ENCODE measurements around the gene SH3BP1. TPM values are rescaled to one million over a fixed set of nuclear protein-coding genes. Genes with fewer than 3 reads are reported as not detected.

The SH3BP1 gene
- total RNA-seq, 1 experiment from 2014 or later = 39.4 TPM

GRCh38 chr22:37659066-37659896 lies 19.8 kb downstream of the SH3BP1 start:
- ATAC-seq (no peak), DNase-seq (ENCODE audit: low spot score) (no peak)
- ChIA-PET POLR2A (interaction anchor here (0.6 to 1.9 kb wide), 6 partner anchors 8 to 51 kb away, joined by 3 to 8 read pairs (median 6); partner anchors contain the start of genes GGA1 and NOL12), CTCF (interaction anchor here (0.6 to 12.1 kb wide), 16 partner anchors 8 to 158 kb away, joined by 3 to 161 read pairs (median 8); partner anchors contain the start of genes GGA1, NOL12 and SH3BP1)
- Mint-ChIP-seq H3K27me3 (ENCODE audit: low read depth) (no peaks in the 10 kb centered on the region), H3K4me1 (peaks cover 29% of the 10 kb centered on the region), H3K36me3 (peaks cover 3% of the 10 kb centered on the region; the same call in 1 of the 2 replicates), H3K4me3 (peak overlapping the region; percentile 77), H3K9me3 (no peaks in the 10 kb centered on the region), H3K27ac (no peak overlapping the region)
- TF ChIP-seq FOXJ3 (CRISPR knock-in tag; IDR thresholded peaks at IDR 0.05; ENCODE audit: borderline replicate concordance) (no peak), GABPB1 (CRISPR knock-in tag; IDR thresholded peaks at IDR 0.05) (peak; percentile 63), ZNF121 (CRISPR knock-in tag; IDR thresholded peaks at IDR 0.05) (0 out of 2 replicates have a peak, but pooled peaks have one; percentile 6), PRDM15 (CRISPR knock-in tag; IDR thresholded peaks at IDR 0.05) (no peak)

GRCh38 chr22:37659897-37660708 lies 20.6 kb downstream of the SH3BP1 start:
- H3K36me3 Mint-ChIP-seq = peaks cover 3% of the 10 kb centered on the region; the same call in 1 of the 2 replicates
- POLR2A ChIA-PET = no interaction called here
- TF ChIP-seq MLX (CRISPR knock-in tag; IDR thresholded peaks at IDR 0.05) (no peak), AR (CRISPR knock-in tag; IDR thresholded peaks at IDR 0.05) (no peak), MAX (CRISPR knock-in tag; IDR thresholded peaks at IDR 0.05) (no peak), E2F4 (CRISPR knock-in tag; IDR thresholded peaks at IDR 0.05; ENCODE audit: borderline replicate concordance, low read depth) (no peak)
- H3K4me1 Mint-ChIP-seq = peaks cover 29% of the 10 kb centered on the region
- H3K27ac Mint-ChIP-seq = no peak overlapping the region
- H3K27me3 Mint-ChIP-seq (ENCODE audit: low read depth) = no peaks in the 10 kb centered on the region
- CTCF ChIA-PET = interaction anchor here (0.6 to 12.1 kb wide), 8 partner anchors 11 to 52 kb away, joined by 3 to 161 read pairs (median 4); partner anchors contain the start of genes GGA1, SH3BP1 and TRIOBP
- no peaks in the 10 kb centered on the region for H3K9me3 Mint-ChIP-seq
- DNase-seq (ENCODE audit: low spot score) = no peak
- ATAC-seq = no peak
- H3K4me3 Mint-ChIP-seq = peak overlapping the region; percentile 77

- DNase-seq (ENCODE audit: low spot score) (no peak), ATAC-seq (no peak)
- H3K4me1 Mint-ChIP-seq = peaks cover 29% of the 10 kb centered on the region
- H3K27ac Mint-ChIP-seq = no peak overlapping the region
- H3K4me3 Mint-ChIP-seq = peak overlapping the region; percentile 77; the same call in 1 of the 2 replicates
- H3K27me3 Mint-ChIP-seq (ENCODE audit: low read depth) = no peaks in the 10 kb centered on the region
- no peaks in the 10 kb centered on the region for H3K9me3 Mint-ChIP-seq
- H3K36me3 Mint-ChIP-seq = peaks cover 6% of the 10 kb centered on the region; the same call in 1 of the 2 replicates
- POLR2A ChIA-PET = no interaction called here
- CTCF ChIA-PET = interaction anchor here (0.7 to 12.1 kb wide), 7 partner anchors 12 to 52 kb away, joined by 3 to 161 read pairs (median 4); partner anchors contain the start of genes GGA1, SH3BP1 and TRIOBP
- TF ChIP-seq ZNF423 (CRISPR knock-in tag; IDR thresholded peaks at IDR 0.05) = no peak
- TF ChIP-seq ZNF281 (CRISPR knock-in tag; IDR thresholded peaks at IDR 0.05) = no peak
- no peak for TF ChIP-seq ZNF671 (CRISPR knock-in tag; IDR thresholded peaks at IDR 0.05)
- TF ChIP-seq RELA (CRISPR knock-in tag; IDR thresholded peaks at IDR 0.05; ENCODE audit: borderline replicate concordance) = no peak
- no peak for TF ChIP-seq NFYB (CRISPR knock-in tag; conservative IDR thresholded peaks at IDR 0.05; ENCODE audit: low read depth)
- TF ChIP-seq ZNF121 (CRISPR knock-in tag; IDR thresholded peaks at IDR 0.05) = no peak
- TF ChIP-seq ZNF416 (CRISPR knock-in tag; IDR thresholded peaks at IDR 0.05) = no peak
- no peak for TF ChIP-seq ESRRA (CRISPR knock-in tag; IDR thresholded peaks at IDR 0.05; ENCODE audit: borderline replicate concordance)
Measured at GRCh38 chr22:37660709-37661045, 21.2 kb downstream of the SH3BP1 start.

Data from WTC11 (cell line).